ENCODE measurements around the gene ADAM29.

The ADAM29 gene

DNA sequence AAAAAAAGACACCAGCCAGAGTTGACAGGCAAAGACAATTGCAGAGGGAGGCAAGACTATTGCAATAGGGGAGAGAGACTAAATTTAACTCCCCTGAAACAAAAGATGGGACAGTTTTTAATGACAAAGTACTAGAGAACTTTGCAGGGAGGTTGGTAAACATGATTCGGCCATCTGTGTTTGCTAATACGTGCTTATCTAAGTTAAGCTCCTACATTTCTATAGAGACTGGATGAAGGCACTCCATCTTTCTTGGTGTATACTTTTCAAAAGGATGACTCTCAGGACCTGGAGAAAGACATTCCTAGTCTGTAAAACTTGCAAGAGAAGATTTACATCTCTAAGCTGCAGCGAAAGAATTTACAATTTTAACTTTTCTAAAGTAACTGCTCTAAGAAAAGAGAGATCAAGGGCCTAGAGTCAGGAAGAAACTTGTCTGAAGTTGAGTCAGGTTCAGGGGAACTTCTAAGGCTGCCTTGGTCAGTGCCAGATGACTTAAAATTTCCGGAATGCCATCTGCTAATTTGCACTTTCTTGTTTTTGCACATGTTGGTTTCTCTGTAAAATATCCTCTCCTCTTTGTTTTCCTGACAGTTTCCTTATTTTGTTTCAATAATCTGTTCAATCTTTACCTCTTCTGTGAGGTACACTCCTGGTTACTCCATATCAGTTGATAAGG is 10.6 kb downstream of the ADAM29 start:
- Histone ChIP-seq H3K4me1 (no peaks in the 10 kb centered on the region), H3K36me3 (ENCODE audit: control insufficient read depth, insufficient read depth, low read length) (no peaks in the 10 kb centered on the region), H3K27ac (no peak overlapping the region), H3K4me2 (ENCODE audit: low read length) (no peak overlapping the region), H3K27me3 (ENCODE audit: control insufficient read depth, insufficient read depth, low read length) (no peaks in the 10 kb centered on the region), H3K9me3 (ENCODE audit: control insufficient read depth, low read length) (no peaks in the 10 kb centered on the region), H3K9ac (no peak overlapping the region), H2AFZ (no peak overlapping the region), H3K4me3 (ENCODE audit: low read depth, low read length) (no peak overlapping the region), H3K79me2 (no peaks in the 10 kb centered on the region)
- TF ChIP-seq, protein P1, sequence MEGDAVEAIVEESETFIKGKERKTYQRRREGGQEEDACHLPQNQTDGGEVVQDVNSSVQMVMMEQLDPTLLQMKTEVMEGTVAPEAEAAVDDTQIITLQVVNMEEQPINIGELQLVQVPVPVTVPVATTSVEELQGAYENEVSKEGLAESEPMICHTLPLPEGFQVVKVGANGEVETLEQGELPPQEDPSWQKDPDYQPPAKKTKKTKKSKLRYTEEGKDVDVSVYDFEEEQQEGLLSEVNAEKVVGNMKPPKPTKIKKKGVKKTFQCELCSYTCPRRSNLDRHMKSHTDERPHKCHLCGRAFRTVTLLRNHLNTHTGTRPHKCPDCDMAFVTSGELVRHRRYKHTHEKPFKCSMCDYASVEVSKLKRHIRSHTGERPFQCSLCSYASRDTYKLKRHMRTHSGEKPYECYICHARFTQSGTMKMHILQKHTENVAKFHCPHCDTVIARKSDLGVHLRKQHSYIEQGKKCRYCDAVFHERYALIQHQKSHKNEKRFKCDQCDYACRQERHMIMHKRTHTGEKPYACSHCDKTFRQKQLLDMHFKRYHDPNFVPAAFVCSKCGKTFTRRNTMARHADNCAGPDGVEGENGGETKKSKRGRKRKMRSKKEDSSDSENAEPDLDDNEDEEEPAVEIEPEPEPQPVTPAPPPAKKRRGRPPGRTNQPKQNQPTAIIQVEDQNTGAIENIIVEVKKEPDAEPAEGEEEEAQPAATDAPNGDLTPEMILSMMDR (IDR thresholded peaks at IDR 0.05): no peak

DNA sequence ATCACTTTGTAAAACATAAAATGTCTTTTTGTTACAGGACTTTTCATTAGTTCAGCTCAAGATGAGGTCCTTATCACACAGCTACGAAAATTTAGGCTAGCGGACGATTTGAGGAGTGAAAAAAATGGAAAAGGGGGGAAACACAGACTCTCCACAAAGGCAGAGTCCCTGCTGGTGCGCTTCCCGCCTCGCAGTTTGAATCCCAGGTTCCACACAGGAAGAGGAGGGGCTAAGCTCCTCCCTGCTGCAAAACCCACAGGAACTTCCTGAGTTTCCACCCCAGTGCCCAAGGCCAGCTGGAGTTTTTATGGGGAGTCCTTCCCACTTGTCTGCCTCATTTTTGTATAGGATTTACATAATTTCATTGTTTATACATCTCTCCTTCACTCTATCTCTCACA is 11.2 kb downstream of the ADAM29 start:
- Histone ChIP-seq H3K27me3 (ENCODE audit: control insufficient read depth, insufficient read depth, low read length) (no peaks in the 10 kb centered on the region), H3K4me2 (ENCODE audit: low read length) (no peak overlapping the region), H3K4me1 (no peaks in the 10 kb centered on the region), H3K9ac (no peak overlapping the region), H3K4me3 (ENCODE audit: low read depth, low read length) (no peak overlapping the region), H3K27ac (no peak overlapping the region), H3K9me3 (ENCODE audit: control insufficient read depth, low read length) (no peaks in the 10 kb centered on the region), H3K79me2 (no peaks in the 10 kb centered on the region), H3K36me3 (ENCODE audit: control insufficient read depth, insufficient read depth, low read length) (no peaks in the 10 kb centered on the region), H2AFZ (no peak overlapping the region)
- TF ChIP-seq, protein P1 (IDR thresholded peaks at IDR 0.05): no peak

DNA sequence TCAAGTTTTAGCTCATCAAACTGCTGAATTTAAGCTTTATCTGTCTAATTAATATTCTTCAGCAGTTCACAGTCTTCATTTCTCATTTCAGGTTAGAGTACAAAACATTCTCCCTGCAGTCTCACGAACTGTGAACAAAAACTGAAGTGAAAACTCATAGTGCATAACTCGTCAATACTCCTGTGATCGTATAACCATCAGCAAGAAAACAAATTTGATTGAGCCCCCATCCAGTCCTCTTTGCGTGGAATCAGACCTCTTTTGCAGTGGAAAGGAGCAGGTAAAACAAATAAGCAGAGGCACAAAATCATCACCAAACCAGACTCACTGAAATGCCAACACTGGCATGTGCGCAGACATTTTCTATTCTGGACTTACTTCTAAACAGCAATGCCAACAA is 12.7 kb downstream of the ADAM29 start:
- Histone ChIP-seq H3K4me2 (ENCODE audit: low read length) (no peak overlapping the region), H3K4me1 (no peaks in the 10 kb centered on the region), H3K79me2 (no peaks in the 10 kb centered on the region), H3K4me3 (ENCODE audit: low read depth, low read length) (no peak overlapping the region), H3K27ac (no peak overlapping the region), H2AFZ (no peak overlapping the region), H3K9ac (no peak overlapping the region), H3K27me3 (ENCODE audit: control insufficient read depth, insufficient read depth, low read length) (no peaks in the 10 kb centered on the region), H3K36me3 (ENCODE audit: control insufficient read depth, insufficient read depth, low read length) (no peaks in the 10 kb centered on the region), H3K9me3 (ENCODE audit: control insufficient read depth, low read length) (no peaks in the 10 kb centered on the region)
- TF ChIP-seq, protein P1 (IDR thresholded peaks at IDR 0.05): no peak

DNA sequence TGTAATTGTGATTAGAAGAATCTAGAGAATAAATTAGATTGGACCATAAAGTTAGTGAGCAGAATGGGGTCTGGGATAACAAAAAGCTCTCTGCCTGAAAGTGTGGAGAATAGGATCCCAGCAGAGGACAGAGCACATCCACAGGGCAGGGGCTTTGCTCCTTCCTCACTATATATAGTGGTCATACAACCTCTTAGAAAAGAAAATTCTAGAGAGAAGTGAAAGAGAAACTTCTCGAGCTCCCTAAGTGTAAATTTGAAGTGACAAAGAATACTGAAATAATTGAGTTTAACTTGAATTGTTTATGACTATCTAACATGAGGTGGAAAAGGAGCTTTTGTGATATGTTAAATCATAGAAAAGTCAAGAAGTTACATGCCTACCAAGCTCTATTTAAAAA is 14.9 kb downstream of the ADAM29 start:
- Histone ChIP-seq H2AFZ (no peak overlapping the region), H3K79me2 (no peaks in the 10 kb centered on the region), H3K9me3 (ENCODE audit: control insufficient read depth, low read length) (no peaks in the 10 kb centered on the region), H3K4me1 (no peaks in the 10 kb centered on the region), H3K9ac (no peak overlapping the region), H3K4me3 (ENCODE audit: low read depth, low read length) (no peak overlapping the region), H3K4me2 (ENCODE audit: low read length) (no peak overlapping the region), H3K27ac (no peak overlapping the region), H3K27me3 (ENCODE audit: control insufficient read depth, insufficient read depth, low read length) (no peaks in the 10 kb centered on the region), H3K36me3 (ENCODE audit: control insufficient read depth, insufficient read depth, low read length) (no peaks in the 10 kb centered on the region)
- TF ChIP-seq, protein P1 (IDR thresholded peaks at IDR 0.05): no peak

DNA sequence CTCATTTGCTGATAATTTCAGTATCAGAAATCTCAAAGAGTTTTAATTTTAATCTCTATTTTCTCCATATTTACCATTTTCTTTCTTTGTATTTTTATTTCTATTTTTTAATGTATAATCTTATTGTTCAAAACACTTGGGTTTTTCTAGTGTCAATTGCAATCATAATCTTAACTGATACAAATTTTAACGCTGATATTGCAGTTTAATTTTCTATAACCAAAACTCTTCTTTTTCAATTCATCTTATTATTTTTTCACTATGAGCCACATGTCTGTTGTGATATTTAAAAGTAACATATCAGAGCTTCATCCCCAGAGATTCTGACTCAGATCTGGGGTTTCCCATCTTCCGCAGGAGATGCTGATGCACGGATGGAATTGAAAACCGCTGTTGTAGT is 16.2 kb downstream of the ADAM29 start:
- Histone ChIP-seq H3K4me1 (no peaks in the 10 kb centered on the region), H3K9ac (no peak overlapping the region), H3K27ac (no peak overlapping the region), H3K9me3 (ENCODE audit: control insufficient read depth, low read length) (no peaks in the 10 kb centered on the region), H3K79me2 (no peaks in the 10 kb centered on the region), H3K4me3 (ENCODE audit: low read depth, low read length) (no peak overlapping the region), H3K27me3 (ENCODE audit: control insufficient read depth, insufficient read depth, low read length) (no peaks in the 10 kb centered on the region), H2AFZ (no peak overlapping the region), H3K4me2 (ENCODE audit: low read length) (no peak overlapping the region), H3K36me3 (ENCODE audit: control insufficient read depth, insufficient read depth, low read length) (no peaks in the 10 kb centered on the region)
- TF ChIP-seq, protein P1 (IDR thresholded peaks at IDR 0.05): no peak

Measured in parathyroid adenoma (tissue), 2 donors.